ENCODE data around the gene DIABLO. TPM values are rescaled to one million over a fixed set of nuclear protein-coding genes. Genes with fewer than 3 reads are reported as not detected.
A peak's percentile ranks its signal among the peaks of the same experiment; 100 is the strongest.
"Not testable (repeated sequence)": the region's sequence is repeated elsewhere in the genome, so short reads cannot be mapped to it uniquely, and the experiment has no call there.

Gene DIABLO
- polyA plus RNA-seq (2013, experiment 1 of 2), result 70.3 TPM
- 61.7 TPM for polyA plus RNA-seq (2013, experiment 2 of 2)

- Histone ChIP-seq H3K4me3 (ENCODE audit: extremely low read depth, insufficient read depth, low read length, poor library complexity, severe bottlenecking) (peak within 1 kb of the TSS; percentile 97), H3K9me3 (ENCODE audit: control insufficient read depth, low read length) (no peaks in the 10 kb centered on the region), H3K4me1 (ENCODE audit: control insufficient read depth, insufficient read depth, low read length, poor library complexity, severe bottlenecking) (peaks cover 21% of the 10 kb centered on the region), H3K36me3 (ENCODE audit: control insufficient read depth, insufficient read depth, low read length) (peaks cover 48% of the 10 kb centered on the region), H3K27ac (ENCODE audit: low read depth, low read length, severe bottlenecking) (peak within 1 kb of the TSS; percentile 98)
- 0 to 1% methylated on average over 46 to 52 of the region's 74 CpGs for WGBS, 2 experiments (ENCODE audit: insufficient coverage in 2 of 2)
Observed at GRCh38 chr12:122225683-122226365, at the start of gene DIABLO. TSS of gene DIABLO (minus strand) at chr12:122226052. CDS start at chr12:122226014, 38 bp downstream.

- Histone ChIP-seq H3K4me3 (ENCODE audit: extremely low read depth, insufficient read depth, low read length, poor library complexity, severe bottlenecking) (no peak overlapping the region), H3K36me3 (ENCODE audit: control insufficient read depth, insufficient read depth, low read length) (peaks cover 59% of the 10 kb centered on the region), H3K4me1 (ENCODE audit: control insufficient read depth, insufficient read depth, low read length, poor library complexity, severe bottlenecking) (peaks cover 8% of the 10 kb centered on the region), H3K9me3 (ENCODE audit: control insufficient read depth, low read length) (no peaks in the 10 kb centered on the region), H3K27ac (ENCODE audit: low read depth, low read length, severe bottlenecking) (no peak overlapping the region)
- 80 to 96% methylated on average over 1 to 4 of the region's 8 CpGs for WGBS, 2 experiments (ENCODE audit: insufficient coverage in 2 of 2)
Observed at GRCh38 chr12:122275459-122275858, 49.6 kb upstream of the DIABLO start.

- WGBS, 2 experiments (ENCODE audit: insufficient coverage in 2 of 2), result 0% methylated on average over 44 of the region's 56 CpGs
- peaks cover 5% of the 10 kb centered on the region for H3K4me1 ChIP-seq (ENCODE audit: control insufficient read depth, insufficient read depth, low read length, poor library complexity, severe bottlenecking)
- peak within 1 kb of the TSS; percentile 85 for H3K4me3 ChIP-seq (ENCODE audit: extremely low read depth, insufficient read depth, low read length, poor library complexity, severe bottlenecking)
- H3K27ac ChIP-seq (ENCODE audit: low read depth, low read length, severe bottlenecking), result peak within 1 kb of the TSS; percentile 81
- H3K9me3 ChIP-seq (ENCODE audit: control insufficient read depth, low read length), result no peaks in the 10 kb centered on the region
- H3K36me3 ChIP-seq (ENCODE audit: control insufficient read depth, insufficient read depth, low read length), result peaks cover 31% of the 10 kb centered on the region
Observed at GRCh38 chr12:122266230-122266901, 40.5 kb upstream of the DIABLO start, which contains the start of gene VPS33A. TSS of gene VPS33A (minus strand) at chr12:122266494. CDS start at chr12:122266408, 86 bp downstream.

DNA sequence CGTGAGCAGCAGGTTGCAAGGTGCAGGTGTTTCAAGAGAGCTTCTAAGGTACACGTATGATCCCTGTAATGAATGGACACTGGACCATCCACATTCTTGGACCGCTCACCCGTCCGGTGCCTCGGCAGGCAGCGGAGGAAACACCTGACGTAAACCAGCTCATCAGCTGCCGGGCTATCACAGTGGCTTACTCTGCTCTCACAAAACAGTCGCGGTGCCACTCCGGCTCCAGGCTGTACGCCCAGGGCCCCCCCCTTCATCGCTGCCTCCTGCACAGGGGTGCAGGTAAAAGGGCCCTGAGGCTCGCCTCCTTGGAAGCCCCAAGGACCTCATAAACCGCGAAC is 40.0 kb upstream of the DIABLO start:
- Histone ChIP-seq H3K4me3 (ENCODE audit: extremely low read depth, insufficient read depth, low read length, poor library complexity, severe bottlenecking) (peak overlapping the region; percentile 85), H3K36me3 (ENCODE audit: control insufficient read depth, insufficient read depth, low read length) (peaks cover 30% of the 10 kb centered on the region), H3K4me1 (ENCODE audit: control insufficient read depth, insufficient read depth, low read length, poor library complexity, severe bottlenecking) (peaks cover 5% of the 10 kb centered on the region), H3K9me3 (ENCODE audit: control insufficient read depth, low read length) (no peaks in the 10 kb centered on the region), H3K27ac (ENCODE audit: low read depth, low read length, severe bottlenecking) (peak overlapping the region; percentile 81)
- WGBS, 2 experiments (ENCODE audit: insufficient coverage in 2 of 2), result 2 to 3% methylated on average over 14 to 17 of the region's 17 CpGs

- Histone ChIP-seq H3K9me3 (ENCODE audit: control insufficient read depth, low read length) (no peaks in the 10 kb centered on the region), H3K4me3 (ENCODE audit: extremely low read depth, insufficient read depth, low read length, poor library complexity, severe bottlenecking) (peak overlapping the region; percentile 85), H3K4me1 (ENCODE audit: control insufficient read depth, insufficient read depth, low read length, poor library complexity, severe bottlenecking) (peaks cover 5% of the 10 kb centered on the region), H3K36me3 (ENCODE audit: control insufficient read depth, insufficient read depth, low read length) (peaks cover 33% of the 10 kb centered on the region), H3K27ac (ENCODE audit: low read depth, low read length, severe bottlenecking) (no peak overlapping the region)
- WGBS, 2 experiments (ENCODE audit: insufficient coverage in 2 of 2), result 80% methylated on average over 1 of the region's 1 CpG; no CpG with 5 or more reads in 1 of the 2 experiments
Observed at GRCh38 chr12:122265476-122265875, 39.6 kb upstream of the DIABLO start.

- peaks cover 78% of the 10 kb centered on the region for H3K36me3 ChIP-seq (ENCODE audit: control insufficient read depth, insufficient read depth, low read length)
- H3K27ac ChIP-seq (ENCODE audit: low read depth, low read length, severe bottlenecking); H3K4me1 ChIP-seq (ENCODE audit: control insufficient read depth, insufficient read depth, low read length, poor library complexity, severe bottlenecking); H3K4me3 ChIP-seq (ENCODE audit: extremely low read depth, insufficient read depth, low read length, poor library complexity, severe bottlenecking); H3K9me3 ChIP-seq (ENCODE audit: control insufficient read depth, low read length): not testable (repeated sequence)
- WGBS, 2 experiments (ENCODE audit: insufficient coverage in 2 of 2), result 96 to 100% methylated on average over 5 to 9 of the region's 14 CpGs
Observed at GRCh38 chr12:122260735-122261134, 34.9 kb upstream of the DIABLO start.

- peaks cover 90% of the 10 kb centered on the region for H3K36me3 ChIP-seq (ENCODE audit: control insufficient read depth, insufficient read depth, low read length)
- 100% methylated on average over 1 of the region's 4 CpGs; no CpG with 5 or more reads in 1 of the 2 experiments for WGBS, 2 experiments (ENCODE audit: insufficient coverage in 2 of 2)
- not testable (repeated sequence) for H3K27ac ChIP-seq (ENCODE audit: low read depth, low read length, severe bottlenecking); H3K4me3 ChIP-seq (ENCODE audit: extremely low read depth, insufficient read depth, low read length, poor library complexity, severe bottlenecking); H3K4me1 ChIP-seq (ENCODE audit: control insufficient read depth, insufficient read depth, low read length, poor library complexity, severe bottlenecking); H3K9me3 ChIP-seq (ENCODE audit: control insufficient read depth, low read length)
Observed at GRCh38 chr12:122258939-122259338, 33.1 kb upstream of the DIABLO start.

- not testable (repeated sequence) for H3K9me3 ChIP-seq (ENCODE audit: control insufficient read depth, low read length); H3K27ac ChIP-seq (ENCODE audit: low read depth, low read length, severe bottlenecking); H3K4me1 ChIP-seq (ENCODE audit: control insufficient read depth, insufficient read depth, low read length, poor library complexity, severe bottlenecking); H3K4me3 ChIP-seq (ENCODE audit: extremely low read depth, insufficient read depth, low read length, poor library complexity, severe bottlenecking)
- peaks cover 88% of the 10 kb centered on the region for H3K36me3 ChIP-seq (ENCODE audit: control insufficient read depth, insufficient read depth, low read length)
- WGBS, 2 experiments (ENCODE audit: insufficient coverage in 2 of 2), result 84 to 98% methylated on average over 2 to 4 of the region's 4 CpGs
Observed at GRCh38 chr12:122258462-122258861, 32.6 kb upstream of the DIABLO start.

GRCh38 chr12:122250536-122250935 is 24.7 kb upstream of the DIABLO start:
- Histone ChIP-seq H3K4me1 (ENCODE audit: control insufficient read depth, insufficient read depth, low read length, poor library complexity, severe bottlenecking) (no peaks in the 10 kb centered on the region), H3K36me3 (ENCODE audit: control insufficient read depth, insufficient read depth, low read length) (peaks cover 34% of the 10 kb centered on the region), H3K9me3 (ENCODE audit: control insufficient read depth, low read length) (no peaks in the 10 kb centered on the region), H3K4me3 (ENCODE audit: extremely low read depth, insufficient read depth, low read length, poor library complexity, severe bottlenecking) (no peak overlapping the region), H3K27ac (ENCODE audit: low read depth, low read length, severe bottlenecking) (no peak overlapping the region)
- WGBS, 2 experiments (ENCODE audit: insufficient coverage in 2 of 2), result 88 to 95% methylated on average over 5 to 7 of the region's 8 CpGs

DNA sequence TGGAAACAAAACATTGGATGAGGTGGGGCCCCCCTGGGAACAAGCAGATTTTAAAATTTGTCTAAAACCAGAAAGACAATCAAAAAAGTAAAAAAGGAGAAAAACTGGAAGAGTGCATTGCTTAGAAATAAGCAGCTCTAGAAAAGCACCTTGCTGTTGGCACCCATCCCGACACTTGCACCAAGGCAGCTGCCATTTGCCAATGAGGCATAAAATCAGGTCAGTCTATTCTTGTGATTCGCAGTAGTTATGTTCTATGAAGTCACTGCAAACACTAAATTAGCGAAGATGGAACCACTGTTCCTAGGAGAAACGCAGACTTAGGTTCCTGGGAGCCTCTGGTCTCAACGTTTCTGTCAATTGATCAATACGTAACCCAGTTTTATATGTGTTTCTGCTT is 24.2 kb upstream of the DIABLO start:
- no peak overlapping the region for H3K4me3 ChIP-seq (ENCODE audit: extremely low read depth, insufficient read depth, low read length, poor library complexity, severe bottlenecking)
- no peak overlapping the region for H3K27ac ChIP-seq (ENCODE audit: low read depth, low read length, severe bottlenecking)
- no peaks in the 10 kb centered on the region for H3K9me3 ChIP-seq (ENCODE audit: control insufficient read depth, low read length)
- WGBS, 2 experiments (ENCODE audit: insufficient coverage in 2 of 2), result 92 to 94% methylated on average over 6 of the region's 6 CpGs
- no peaks in the 10 kb centered on the region for H3K4me1 ChIP-seq (ENCODE audit: control insufficient read depth, insufficient read depth, low read length, poor library complexity, severe bottlenecking)
- H3K36me3 ChIP-seq (ENCODE audit: control insufficient read depth, insufficient read depth, low read length), result peaks cover 31% of the 10 kb centered on the region

GRCh38 chr12:122245553-122245952 is 19.7 kb upstream of the DIABLO start:
- 40 to 100% methylated on average over 1 of the region's 1 CpG for WGBS, 2 experiments (ENCODE audit: insufficient coverage in 2 of 2)

More at GRCh38 chr12:122245553-122245952, 19.7 kb upstream of the DIABLO start:
- H3K36me3 ChIP-seq (ENCODE audit: control insufficient read depth, insufficient read depth, low read length), result peaks cover 44% of the 10 kb centered on the region
- no peak overlapping the region for H3K27ac ChIP-seq (ENCODE audit: low read depth, low read length, severe bottlenecking)
- H3K9me3 ChIP-seq (ENCODE audit: control insufficient read depth, low read length), result no peaks in the 10 kb centered on the region
- H3K4me3 ChIP-seq (ENCODE audit: extremely low read depth, insufficient read depth, low read length, poor library complexity, severe bottlenecking), result no peak overlapping the region
- H3K4me1 ChIP-seq (ENCODE audit: control insufficient read depth, insufficient read depth, low read length, poor library complexity, severe bottlenecking), result no peaks in the 10 kb centered on the region

Data from mesodermal cell (in vitro differentiated cells).